H9 (cell line): ENCODE results near the gene MAP3K8. TPM values are rescaled to one million over a fixed set of nuclear protein-coding genes. Genes with fewer than 3 reads are reported as not detected.

Source experiments
- DNase-seq: peaks from one replicate; pipeline ENCODE4 v3.0.0-alpha.2; 2017
- H2AFZ ChIP-seq: one replicate; pipeline ENCODE4 v1.6.1; 2013; ENCODE audit warnings: mild to moderate bottlenecking, low read length, control low read depth, moderate library complexity
- H2AK5ac ChIP-seq: 2 replicates; pipeline ENCODE4 v1.6.1; 2013; ENCODE audit warnings: low read length, control low read depth, mixed read lengths; ENCODE audit not compliant: insufficient read length
- H2BK120ac ChIP-seq: one replicate; pipeline ENCODE4 v1.6.1; 2013; ENCODE audit warnings: low read depth, mild to moderate bottlenecking, low read length, control low read depth, inconsistent platforms; ENCODE audit not compliant: poor library complexity, severe bottlenecking
- H2BK12ac ChIP-seq: 2 replicates; pipeline ENCODE4 v1.6.1; 2013; ENCODE audit warnings: low read length, control low read depth, mixed read lengths, low read depth; ENCODE audit not compliant: insufficient read length
- H2BK15ac ChIP-seq: 2 replicates; pipeline ENCODE4 v1.6.1; 2013; ENCODE audit warnings: low read depth, low read length, control low read depth
- H2BK20ac ChIP-seq: one replicate; pipeline ENCODE4 v1.6.1; 2013; ENCODE audit warnings: low read depth, mild to moderate bottlenecking, low read length, control low read depth, inconsistent platforms; ENCODE audit not compliant: poor library complexity, severe bottlenecking
- H2BK5ac ChIP-seq: 2 replicates; pipeline ENCODE4 v1.6.1; 2013; ENCODE audit warnings: low read length, control low read depth, mixed read lengths; ENCODE audit not compliant: insufficient read length
- H3K14ac ChIP-seq: 2 replicates; pipeline ENCODE4 v1.6.1; 2013; ENCODE audit warnings: low read length, control low read depth; ENCODE audit not compliant: insufficient read depth
- H3K18ac ChIP-seq: 2 replicates; pipeline ENCODE4 v1.6.1; 2013; ENCODE audit warnings: low read depth, mild to moderate bottlenecking, mixed read lengths, low read length, control low read depth; ENCODE audit not compliant: insufficient read length
- H3K23ac ChIP-seq: 2 replicates; pipeline ENCODE4 v1.6.1; 2013; ENCODE audit warnings: low read length, control low read depth, mixed read lengths, low read depth; ENCODE audit not compliant: insufficient read length
- H3K23me2 ChIP-seq: 2 replicates; pipeline ENCODE4 v1.6.1; 2013; ENCODE audit warnings: low read depth, mild to moderate bottlenecking, mixed read lengths, low read length, control low read depth; ENCODE audit not compliant: insufficient read length, poor library complexity, severe bottlenecking
- H3K27ac ChIP-seq: 2 replicates; pipeline ENCODE4 v1.5.1; 2013; ENCODE audit warnings: low read length, control low read depth, mixed read lengths, low read depth; ENCODE audit not compliant: insufficient read length
- H3K27me3 ChIP-seq: 2 replicates; pipeline ENCODE4 v1.6.1; 2013; ENCODE audit warnings: low read length, control low read depth, inconsistent platforms; ENCODE audit not compliant: insufficient read depth
- H3K4ac ChIP-seq: 2 replicates; pipeline ENCODE4 v1.6.1; 2013; ENCODE audit warnings: low read depth, mild to moderate bottlenecking, control low read depth, inconsistent platforms, low read length, moderate library complexity
- H3K4me1 ChIP-seq: 2 replicates; pipeline ENCODE4 v1.6.1; 2013; ENCODE audit warnings: low read length, control low read depth, inconsistent platforms; ENCODE audit not compliant: insufficient read depth
- H3K4me2 ChIP-seq: 2 replicates; pipeline ENCODE4 v1.6.1; 2013; ENCODE audit warnings: low read length, control low read depth, mixed read lengths; ENCODE audit not compliant: insufficient read length, insufficient read depth
- H3K56ac ChIP-seq: 2 replicates; pipeline ENCODE4 v1.6.1; 2013; ENCODE audit warnings: low read depth, mild to moderate bottlenecking, mixed read lengths, low read length, control low read depth; ENCODE audit not compliant: insufficient read length
- H3K79me1 ChIP-seq: 2 replicates; pipeline ENCODE4 v1.6.1; 2013; ENCODE audit warnings: low read depth, mild to moderate bottlenecking, moderate library complexity, low read length, control low read depth, inconsistent platforms; ENCODE audit not compliant: insufficient read depth, poor library complexity, severe bottlenecking
- H3K79me2 ChIP-seq: 2 replicates; pipeline ENCODE4 v1.6.1; 2013; ENCODE audit warnings: low read length, control low read depth, inconsistent platforms; ENCODE audit not compliant: insufficient read depth
- H3K9ac ChIP-seq: 2 replicates; pipeline ENCODE4 v1.6.1; 2013; ENCODE audit warnings: low read length, control low read depth, mixed read lengths; ENCODE audit not compliant: insufficient read length; ENCODE audit errors: extremely low read depth
- H3K9me3 ChIP-seq: one replicate; pipeline ENCODE4 v1.6.1; 2013; ENCODE audit warnings: low read depth, low read length, inconsistent platforms; ENCODE audit not compliant: control insufficient read depth
- H3T11ph ChIP-seq: one replicate; pipeline ENCODE4 v1.6.1; 2013; ENCODE audit warnings: mild to moderate bottlenecking, low read length, control low read depth, inconsistent platforms
- H4K20me1 ChIP-seq: one replicate; pipeline ENCODE4 v1.6.1; 2013; ENCODE audit not compliant: control insufficient read depth, insufficient read length, insufficient read depth
- H4K5ac ChIP-seq: 2 replicates; pipeline ENCODE4 v1.6.1; 2013; ENCODE audit warnings: low read depth, mild to moderate bottlenecking, mixed read lengths, low read length, control low read depth; ENCODE audit not compliant: insufficient read length
- H4K8ac ChIP-seq: replicated peaks from 2 replicates; pipeline ENCODE4 v1.6.1; 2013; ENCODE audit warnings: low read length, control low read depth, mixed read lengths, low read depth; ENCODE audit not compliant: insufficient read length
- H4K91ac ChIP-seq: 2 replicates; pipeline ENCODE4 v1.6.1; 2013; ENCODE audit warnings: low read depth, mild to moderate bottlenecking, moderate library complexity, mixed read lengths, low read length, control low read depth; ENCODE audit not compliant: insufficient read length
- H3K27ac Mint-ChIP-seq, 3 experiments: 2 replicates in 2 of 3; 3 replicates in 1 of 3; pipeline ENCODE4 v1.8.0; 2020 to 2021; ENCODE audit warnings: mixed read lengths in 3 of 3, mild to moderate bottlenecking in 1 of 3, moderate library complexity in 1 of 3
- H3K27me3 Mint-ChIP-seq: 2 replicates; pipeline ENCODE4 v1.8.0; 2021; ENCODE audit warnings: low read depth, mild to moderate bottlenecking, moderate library complexity, mixed read lengths
- H3K36me3 Mint-ChIP-seq, 3 experiments: 2 replicates in 2 of 3; 3 replicates in 1 of 3; pipeline ENCODE4 v1.8.0; 2020 to 2021; ENCODE audit warnings: low read depth in 3 of 3, mixed read lengths in 3 of 3; ENCODE audit not compliant: insufficient read depth in 1 of 3
- H3K4me1 Mint-ChIP-seq, 2 experiments: 2 replicates each; pipeline ENCODE4 v1.8.0; 2020; ENCODE audit warnings: mixed read lengths in 2 of 2
- H3K4me3 Mint-ChIP-seq, 2 experiments: 2 replicates in 1 of 2; 3 replicates in 1 of 2; pipeline ENCODE4 v1.8.0; 2020 to 2021; ENCODE audit warnings: mild to moderate bottlenecking in 2 of 2, mixed read lengths in 2 of 2, moderate library complexity in 1 of 2
- H3K9me3 Mint-ChIP-seq, 2 experiments: 2 replicates in 1 of 2; 3 replicates in 1 of 2; pipeline ENCODE4 v1.8.0; 2020; ENCODE audit warnings: mild to moderate bottlenecking in 2 of 2, mixed read lengths in 2 of 2, moderate library complexity in 1 of 2
- WGBS: extraction: QIAGEN DNeasy Blood & Tissue Kit; methylation state at CpG from one replicate; pipeline ENCODE4 v1.1.7; 2013; ENCODE audit warnings: missing lambda C conversion rate, low lambda C conversion rate, mixed read lengths; ENCODE audit not compliant: insufficient read length; ENCODE audit errors: extremely low coverage; 5-methylcytosine and 5-hydroxymethylcytosine counted together
- total RNA-seq: library from RNA; stranded (reverse); gene quantifications from 2 replicates; pipeline ENCODE4 v1.2.1, GENCODE V29; 2021
- TF ChIP-seq, protein P1 (sequence below): fragments of 200-600 bp; sonication (generic); conservative IDR thresholded peaks from 3 replicates; pipeline ENCODE4 v1.8.0; 2021; ENCODE audit warnings: antibody characterized with exemption, mild to moderate bottlenecking

Gene MAP3K8
- total RNA-seq, 1 experiment from 2014 or later: 3.5 TPM

DNA sequence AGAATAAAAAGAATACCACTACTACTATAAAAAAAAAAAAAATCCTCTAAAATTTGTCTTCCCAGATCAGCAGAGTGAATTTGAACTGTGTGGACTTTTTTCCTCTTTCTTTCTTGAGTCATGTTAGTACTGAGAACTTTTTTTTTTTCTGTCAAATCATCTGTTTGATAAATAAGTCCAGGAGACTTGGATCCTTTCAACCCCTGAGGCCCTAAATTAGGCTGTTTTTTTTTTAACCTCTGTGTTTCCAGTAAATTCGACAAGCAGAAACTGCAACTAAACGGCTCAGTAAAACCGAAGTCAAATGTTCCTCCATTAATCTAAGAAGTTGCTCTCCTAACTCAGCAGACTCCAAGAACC is 2.7 kb downstream of the MAP3K8 start:
- H3K23ac ChIP-seq: no peak overlapping the region
- WGBS: no CpG with 5 or more reads among the region's 3 CpGs
- Mint-ChIP-seq H3K36me3 (peaks cover 0 to 8% (median 0%) of the 10 kb centered on the region in 3 experiments; a peak in 5 of 7 replicates), H3K27me3 (peaks cover 44% of the 10 kb centered on the region), H3K4me3 (peak overlapping the region in 1 of 2 experiments; percentile 36; a peak in 2 of 5 replicates), H3K27ac (peak overlapping the region in 1 of 3 experiments; percentile 66; a peak in 3 of 7 replicates), H3K4me1 (peaks cover 42 to 45% of the 10 kb centered on the region in 2 experiments), H3K9me3 (no peaks in the 10 kb centered on the region)
- no peak overlapping the region for H3K27ac ChIP-seq
- H3K4me1 ChIP-seq: peaks cover 10% of the 10 kb centered on the region; the same call in 1 of the 2 replicates
- no peaks in the 10 kb centered on the region for H3K79me1 ChIP-seq
- no peaks in the 10 kb centered on the region for H3K79me2 ChIP-seq
- no peak overlapping the region for H2AFZ ChIP-seq
- no peak overlapping the region for H3K14ac ChIP-seq
- no peak overlapping the region for H2BK20ac ChIP-seq
- no peak overlapping the region for H3T11ph ChIP-seq
- H4K8ac ChIP-seq: no peak overlapping the region
- H3K4me2 ChIP-seq: no peak overlapping the region
- H4K5ac ChIP-seq: no peak overlapping the region
- H2AK5ac ChIP-seq: no peak overlapping the region
- H3K27me3 ChIP-seq: peaks cover 9% of the 10 kb centered on the region; the same call in 1 of the 2 replicates
- H3K9me3 ChIP-seq: no peaks in the 10 kb centered on the region
- H3K23me2 ChIP-seq: peaks cover 17% of the 10 kb centered on the region
- H3K4ac ChIP-seq: no peak overlapping the region
- H3K18ac ChIP-seq: no peak overlapping the region
- no peak overlapping the region for H2BK12ac ChIP-seq
- H3K9ac ChIP-seq: no peak overlapping the region
- DNase-seq: no peak
- no peak overlapping the region for H2BK15ac ChIP-seq
- no peak overlapping the region for H2BK120ac ChIP-seq
- H4K20me1 ChIP-seq: no peaks in the 10 kb centered on the region
- TF ChIP-seq, protein P1, sequence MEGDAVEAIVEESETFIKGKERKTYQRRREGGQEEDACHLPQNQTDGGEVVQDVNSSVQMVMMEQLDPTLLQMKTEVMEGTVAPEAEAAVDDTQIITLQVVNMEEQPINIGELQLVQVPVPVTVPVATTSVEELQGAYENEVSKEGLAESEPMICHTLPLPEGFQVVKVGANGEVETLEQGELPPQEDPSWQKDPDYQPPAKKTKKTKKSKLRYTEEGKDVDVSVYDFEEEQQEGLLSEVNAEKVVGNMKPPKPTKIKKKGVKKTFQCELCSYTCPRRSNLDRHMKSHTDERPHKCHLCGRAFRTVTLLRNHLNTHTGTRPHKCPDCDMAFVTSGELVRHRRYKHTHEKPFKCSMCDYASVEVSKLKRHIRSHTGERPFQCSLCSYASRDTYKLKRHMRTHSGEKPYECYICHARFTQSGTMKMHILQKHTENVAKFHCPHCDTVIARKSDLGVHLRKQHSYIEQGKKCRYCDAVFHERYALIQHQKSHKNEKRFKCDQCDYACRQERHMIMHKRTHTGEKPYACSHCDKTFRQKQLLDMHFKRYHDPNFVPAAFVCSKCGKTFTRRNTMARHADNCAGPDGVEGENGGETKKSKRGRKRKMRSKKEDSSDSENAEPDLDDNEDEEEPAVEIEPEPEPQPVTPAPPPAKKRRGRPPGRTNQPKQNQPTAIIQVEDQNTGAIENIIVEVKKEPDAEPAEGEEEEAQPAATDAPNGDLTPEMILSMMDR: no peak
- no peak overlapping the region for H4K91ac ChIP-seq
- no peak overlapping the region for H3K56ac ChIP-seq
- H2BK5ac ChIP-seq: no peak overlapping the region
